ENCODE data around the gene SYNPR.

SYNPR gene

DNA sequence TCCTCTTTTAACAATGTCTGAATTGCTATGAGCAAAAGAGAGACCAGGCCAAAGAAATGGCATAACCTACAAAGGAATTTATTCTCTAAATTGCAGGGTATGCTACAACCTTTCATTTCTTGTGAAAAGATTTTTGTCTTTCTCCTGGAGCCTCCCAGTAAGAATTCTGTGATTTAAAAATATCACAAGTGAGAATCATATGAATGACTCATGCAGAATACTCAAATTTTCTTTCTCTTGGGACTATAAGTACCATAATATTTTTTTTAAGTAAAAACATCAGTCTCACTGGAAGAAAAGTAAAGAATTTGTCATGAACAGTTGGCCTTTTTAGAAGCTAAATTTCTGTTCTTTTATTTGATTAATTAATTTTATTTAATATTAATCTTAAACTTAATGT lies 26.3 kb downstream of the SYNPR start:
- DNase-seq (ENCODE audit: low read depth in 3 of 3): no peak

DNA sequence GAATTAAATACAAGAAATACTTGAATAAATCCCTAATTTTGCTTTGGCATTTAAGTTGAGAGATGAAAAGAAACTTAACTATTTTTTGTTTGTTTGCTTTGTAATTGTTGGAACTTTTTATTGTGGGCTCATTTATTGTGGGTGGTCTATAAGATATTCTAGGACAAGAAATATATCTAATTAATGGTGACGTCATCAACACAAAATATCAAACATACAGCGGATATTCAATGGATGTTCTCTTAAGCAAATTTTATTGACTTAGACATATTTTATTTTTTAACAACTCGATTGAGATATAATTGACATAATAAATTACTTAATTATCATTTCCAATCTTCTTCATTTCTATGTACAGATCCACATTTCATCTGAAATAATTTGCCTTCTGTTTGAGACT lies 30.0 kb downstream of the SYNPR start:
- DNase-seq (ENCODE audit: low read depth in 3 of 3): no peak

DNA sequence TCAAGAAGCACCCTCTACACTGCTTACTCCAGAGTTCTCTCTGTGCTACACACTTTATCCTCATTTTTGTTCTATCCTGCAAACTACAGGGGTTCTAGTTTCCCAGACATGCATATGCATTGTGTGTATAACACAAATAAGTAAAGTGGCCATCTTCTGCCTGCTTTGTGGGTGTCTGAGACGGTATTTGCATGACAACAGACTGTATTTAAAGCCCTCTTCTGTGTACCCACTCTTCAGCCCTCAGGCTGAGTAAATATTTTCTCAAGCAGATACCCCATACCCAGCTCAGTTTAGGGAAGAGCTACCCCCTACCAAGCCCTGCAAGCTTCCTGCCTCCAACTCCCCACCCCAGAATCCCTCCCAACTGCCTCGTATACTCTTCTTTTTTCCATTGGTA lies 31.7 kb downstream of the SYNPR start:
- DNase-seq (ENCODE audit: low read depth in 3 of 3): no peak

DNA sequence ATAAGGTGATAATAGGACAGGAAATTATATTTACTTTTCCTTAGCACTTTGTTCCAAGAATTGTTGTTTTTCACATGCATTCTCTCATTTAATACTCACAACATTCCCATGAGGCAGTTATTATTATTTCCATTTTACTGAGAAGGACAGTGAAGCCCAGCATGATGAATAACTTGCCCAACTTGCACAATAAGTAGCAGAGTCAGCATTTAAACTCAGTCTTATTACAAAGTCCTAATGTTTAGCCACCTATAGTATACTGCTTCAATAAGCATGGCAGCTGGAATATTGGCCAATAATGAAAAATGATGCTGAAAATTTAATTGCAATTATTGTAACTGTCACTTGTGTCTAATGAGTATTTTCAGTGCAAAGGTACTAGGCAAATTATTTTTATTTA lies 45.7 kb downstream of the SYNPR start:
- no peak for DNase-seq (ENCODE audit: low read depth in 3 of 3)

DNA sequence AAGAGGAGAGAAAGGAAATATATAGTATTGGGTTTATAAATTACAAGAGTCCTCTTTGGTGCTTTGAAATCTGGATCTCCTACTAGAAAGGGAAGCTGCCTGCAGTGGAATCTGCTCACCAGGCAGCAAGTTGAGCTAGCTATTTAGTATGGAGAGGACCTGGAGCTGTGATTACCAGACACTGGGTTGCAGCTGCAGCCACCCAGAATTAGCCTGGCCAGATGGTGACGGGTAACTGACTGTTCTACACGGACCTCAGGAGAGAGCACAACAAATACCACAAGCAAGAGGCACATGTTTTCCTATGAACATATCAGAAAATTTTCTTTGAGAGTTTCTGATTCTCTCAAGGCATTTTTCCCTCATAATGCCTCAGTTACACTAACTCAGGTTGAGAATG lies 46.5 kb downstream of the SYNPR start:
- DNase-seq (ENCODE audit: low read depth in 3 of 3): no peak

DNA sequence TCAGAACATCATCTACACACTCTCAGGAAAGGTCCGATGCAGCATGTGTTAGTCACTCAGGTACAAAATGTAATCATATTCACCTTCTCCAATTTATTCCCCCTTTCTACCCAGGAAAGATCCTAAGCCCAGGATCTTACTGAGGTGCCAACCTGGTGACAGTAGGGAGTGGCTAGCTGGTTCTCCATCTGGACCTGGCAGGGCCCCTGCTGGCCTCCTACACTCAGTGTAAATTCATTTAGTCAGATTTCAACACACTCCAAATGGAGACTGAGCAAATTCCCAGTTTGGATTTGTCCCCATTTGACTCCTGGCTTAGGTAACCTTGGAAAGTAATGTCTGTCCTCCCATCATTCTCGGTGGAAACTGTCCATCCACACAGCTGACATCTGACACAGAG lies 47.3 kb downstream of the SYNPR start:
- no peak for DNase-seq (ENCODE audit: low read depth in 3 of 3)

DNA sequence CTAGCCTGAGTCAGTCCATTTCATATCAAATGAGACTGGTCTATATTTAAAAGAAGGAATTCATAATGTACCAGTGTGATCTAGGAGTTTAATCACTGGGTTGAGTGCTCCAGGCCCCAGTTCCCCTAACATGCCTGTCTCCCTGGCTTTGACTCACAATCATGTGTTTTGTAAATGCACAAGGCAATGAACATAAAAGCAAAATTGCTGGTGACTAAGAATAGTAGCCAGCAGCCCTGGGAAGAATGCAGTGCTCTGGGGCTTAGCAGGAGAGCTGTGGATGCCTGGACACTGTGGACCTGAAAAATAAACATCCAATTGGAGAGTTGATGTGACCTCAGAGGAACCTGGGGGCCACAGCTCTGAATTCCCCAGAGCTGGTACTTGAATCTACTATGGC lies 50.3 kb downstream of the SYNPR start:
- DNase-seq (ENCODE audit: low read depth in 3 of 3): no peak

DNA sequence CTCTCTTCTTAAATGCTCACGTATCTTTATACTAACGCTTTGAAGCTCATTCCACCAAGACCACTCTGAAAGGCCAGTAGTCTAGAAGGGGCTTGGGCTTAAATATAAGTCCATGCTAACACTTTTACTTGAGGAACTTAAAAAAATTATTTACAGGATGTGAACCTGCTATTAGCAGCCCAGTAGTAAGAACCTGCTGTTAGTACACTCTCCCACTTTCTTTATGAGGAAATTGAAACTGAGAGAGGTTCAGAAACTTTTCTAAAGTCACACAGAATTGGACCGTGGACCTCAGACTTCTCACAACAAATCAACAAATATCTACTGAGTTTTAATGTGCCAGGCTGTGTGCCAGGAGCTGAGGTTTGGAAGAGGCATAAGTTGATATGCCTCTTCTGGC lies 53.4 kb downstream of the SYNPR start:
- DNase-seq (ENCODE audit: low read depth in 3 of 3): no peak

DNA sequence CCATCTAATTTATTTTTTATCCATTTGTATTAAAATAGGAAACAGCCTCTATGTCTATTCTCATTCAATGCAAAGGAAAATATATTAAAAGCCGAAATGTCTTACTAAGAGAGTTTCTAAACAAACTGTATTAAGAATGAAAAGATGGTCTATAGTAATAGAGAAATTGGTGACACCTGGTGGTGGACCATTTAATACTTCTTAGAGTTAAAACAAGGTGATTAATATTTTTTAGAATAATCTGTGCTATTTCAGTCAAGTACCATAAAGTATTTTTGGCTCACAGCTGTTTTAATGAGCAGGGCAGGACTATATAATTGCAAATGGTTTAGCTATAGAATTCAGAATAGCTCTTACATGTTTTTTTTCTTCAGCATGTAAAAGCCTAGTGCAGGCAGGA lies 55.7 kb downstream of the SYNPR start:
- no peak for DNase-seq (ENCODE audit: low read depth in 3 of 3)

DNA sequence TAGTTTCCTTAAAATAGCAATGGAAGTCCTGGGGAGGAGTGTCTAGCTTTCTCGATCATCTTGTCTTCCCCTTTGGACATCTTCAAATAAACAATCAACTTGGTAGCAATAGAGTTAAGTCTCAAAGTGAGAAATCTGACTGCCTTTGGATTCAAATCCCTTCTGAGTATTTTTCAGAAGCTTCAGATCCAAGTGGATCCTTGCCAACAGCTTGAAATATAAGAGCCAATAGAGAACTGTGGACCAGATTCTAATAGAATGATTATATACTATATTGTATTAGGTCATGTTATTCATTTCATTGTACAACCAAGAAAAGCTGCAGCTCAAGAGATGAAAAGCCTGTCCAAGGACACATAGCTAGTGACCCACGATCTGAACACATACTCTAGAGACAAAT lies 60.2 kb downstream of the SYNPR start:
- no peak for DNase-seq (ENCODE audit: low read depth in 3 of 3)

DNA sequence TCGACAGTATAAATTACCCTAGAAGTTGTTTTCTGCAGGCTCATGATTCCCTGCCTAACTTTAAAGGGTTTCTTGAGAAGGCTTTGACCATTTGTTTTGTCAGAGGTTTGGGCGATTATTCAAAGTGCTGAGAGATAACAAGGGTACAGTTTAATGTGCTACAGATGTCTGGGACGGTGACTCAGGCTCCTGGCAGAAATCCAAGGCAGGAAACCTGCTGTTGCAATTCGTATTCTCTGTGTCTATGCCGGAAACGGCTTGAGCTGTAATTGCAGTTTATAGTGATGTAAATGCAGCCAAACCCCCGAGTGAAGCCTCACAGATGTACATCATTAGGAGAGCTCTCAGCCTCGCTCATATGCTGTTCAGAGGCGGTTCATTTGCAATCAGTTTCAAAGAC lies 65.6 kb downstream of the SYNPR start:
- DNase-seq (ENCODE audit: low read depth in 3 of 3): no peak

DNA sequence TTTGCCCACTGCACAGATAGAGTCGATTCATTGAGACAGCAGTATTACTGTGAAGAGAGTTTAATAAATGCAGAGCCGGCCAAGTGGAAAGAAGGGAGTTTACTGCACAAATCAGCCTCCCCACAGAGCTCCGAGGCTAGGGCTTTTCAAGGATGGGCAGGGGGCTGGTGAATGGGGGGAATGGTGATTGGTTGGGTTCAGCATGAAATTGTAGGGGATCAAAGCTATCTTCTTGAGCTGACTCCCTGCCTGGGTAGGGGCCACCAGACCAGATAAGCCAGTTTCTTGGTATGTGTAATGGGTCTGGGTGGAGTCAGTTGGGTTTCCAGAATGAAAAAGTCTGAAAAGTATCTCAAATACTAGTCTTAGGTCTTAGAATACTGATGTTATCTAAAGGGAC lies 66.6 kb downstream of the SYNPR start:
- no peak for DNase-seq (ENCODE audit: low read depth in 3 of 3)

DNA sequence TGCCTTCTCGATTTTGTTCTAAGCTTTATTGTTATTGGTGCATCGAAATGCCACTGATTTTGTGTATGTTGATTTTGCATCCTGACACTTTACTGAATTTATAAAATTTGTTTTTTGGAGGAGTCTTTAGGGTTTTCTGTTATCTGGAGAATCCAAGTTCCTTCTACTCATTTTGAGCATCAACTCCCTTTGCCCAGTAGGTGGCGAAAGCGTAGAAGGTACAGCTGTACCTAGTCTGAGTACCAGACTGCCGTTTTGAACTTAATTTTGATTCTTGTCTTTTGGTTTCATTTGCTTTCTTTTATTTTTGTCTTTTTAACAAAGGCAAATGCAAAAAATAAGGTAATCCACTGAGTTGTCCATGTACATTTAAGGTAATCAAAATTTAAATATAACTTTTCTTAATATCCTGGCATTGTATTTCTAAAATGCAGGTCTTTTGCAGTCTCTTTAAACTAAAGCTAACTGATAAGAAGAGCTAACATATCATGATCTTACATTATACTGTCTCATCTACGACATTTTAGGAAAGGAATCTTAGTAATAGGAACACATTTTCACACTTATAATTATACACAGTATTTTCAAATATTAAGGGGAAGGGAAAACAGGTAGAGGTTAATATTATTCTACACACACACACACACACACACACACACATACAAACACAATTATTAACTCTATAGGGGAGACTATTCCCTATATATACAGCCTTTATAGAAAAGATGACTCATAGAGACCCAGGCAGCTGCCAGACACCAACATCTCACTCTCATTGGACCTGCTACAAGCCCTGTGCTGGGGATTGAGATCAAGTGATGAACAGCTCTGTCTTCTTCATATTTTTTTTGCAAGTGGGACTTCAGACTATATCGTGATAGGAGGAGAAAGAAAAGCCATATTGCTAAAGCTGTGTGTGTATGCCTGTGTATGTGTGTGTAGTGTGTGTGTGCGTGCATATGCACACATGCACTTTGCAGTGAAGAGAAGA lies 71.8 kb downstream of the SYNPR start:
- no peak for DNase-seq (ENCODE audit: low read depth in 3 of 3)

DNA sequence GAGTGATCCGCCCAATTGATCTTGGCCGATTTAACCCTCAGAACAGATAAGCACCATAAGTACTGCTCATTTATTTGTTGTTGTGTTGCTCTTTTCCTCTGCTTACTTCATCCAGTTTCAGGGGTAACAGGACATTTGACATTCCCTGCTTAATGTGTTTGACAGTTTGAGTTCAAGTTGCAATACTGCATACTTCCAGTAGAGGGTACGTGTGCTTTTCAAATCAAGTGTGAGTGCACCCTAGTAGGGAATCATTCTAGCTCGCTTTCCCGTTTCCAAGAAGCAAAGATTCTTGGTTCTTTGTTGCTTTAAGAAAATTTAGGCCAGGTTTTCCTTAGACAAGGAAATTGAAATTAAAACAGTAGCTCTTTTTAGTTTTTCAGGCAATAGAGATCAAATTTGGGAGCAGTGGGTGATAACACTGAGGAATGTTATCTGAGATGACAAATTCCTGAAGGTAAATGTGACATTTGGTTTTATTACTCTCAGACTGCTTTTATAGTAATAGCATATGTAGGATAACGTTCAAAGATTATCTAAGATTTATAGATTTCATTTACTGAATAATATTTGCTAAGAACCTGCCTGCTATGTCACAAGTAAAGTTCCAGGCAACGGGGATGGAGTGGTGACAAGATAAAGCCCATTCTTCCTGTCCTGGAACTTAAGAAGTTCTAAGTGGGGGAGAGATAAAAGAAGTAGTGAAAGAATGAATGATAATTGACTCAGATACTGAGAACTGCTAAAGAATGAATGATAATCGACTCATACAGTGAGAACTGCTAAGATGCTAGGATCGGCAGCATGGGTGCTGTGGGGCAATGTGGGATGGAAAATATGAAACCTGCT lies 73.3 kb downstream of the SYNPR start:
- no peak for DNase-seq (ENCODE audit: low read depth in 3 of 3)

DNA sequence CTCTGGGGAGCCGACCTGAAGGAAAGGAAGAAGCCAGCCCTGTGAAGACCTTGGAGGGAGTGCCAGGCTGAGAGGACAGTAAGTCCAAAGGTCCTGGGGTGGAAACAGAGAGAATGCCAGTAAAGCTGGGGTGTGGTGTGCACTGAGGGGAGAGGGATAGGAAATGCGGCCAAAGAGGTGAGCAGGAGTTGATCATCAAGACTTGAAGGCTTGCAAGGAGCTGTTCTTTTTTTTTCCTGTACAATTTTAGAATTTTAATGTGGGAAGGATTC lies 73.8 kb downstream of the SYNPR start:
- no peak for DNase-seq (ENCODE audit: low read depth in 3 of 3)

DNA sequence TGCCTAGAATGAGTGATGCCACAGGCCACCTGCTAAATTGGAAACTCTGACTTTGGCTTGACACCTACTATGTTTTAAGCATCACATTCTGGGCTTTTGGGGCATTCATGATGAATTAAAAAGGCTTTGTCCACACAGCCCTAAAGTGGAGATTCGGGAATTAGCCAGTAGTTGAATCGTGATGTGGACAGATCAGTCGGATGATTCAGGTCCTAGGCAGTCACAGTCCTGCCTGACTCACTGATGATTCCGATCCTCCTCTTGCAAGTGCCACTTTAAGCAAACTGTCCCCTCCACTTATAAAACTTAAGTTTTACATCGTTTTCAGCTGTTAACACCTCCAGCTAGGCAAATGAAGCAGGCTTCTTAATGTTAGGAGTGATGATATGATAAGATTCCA lies 75.3 kb downstream of the SYNPR start:
- DNase-seq (ENCODE audit: low read depth in 3 of 3): no peak

DNA sequence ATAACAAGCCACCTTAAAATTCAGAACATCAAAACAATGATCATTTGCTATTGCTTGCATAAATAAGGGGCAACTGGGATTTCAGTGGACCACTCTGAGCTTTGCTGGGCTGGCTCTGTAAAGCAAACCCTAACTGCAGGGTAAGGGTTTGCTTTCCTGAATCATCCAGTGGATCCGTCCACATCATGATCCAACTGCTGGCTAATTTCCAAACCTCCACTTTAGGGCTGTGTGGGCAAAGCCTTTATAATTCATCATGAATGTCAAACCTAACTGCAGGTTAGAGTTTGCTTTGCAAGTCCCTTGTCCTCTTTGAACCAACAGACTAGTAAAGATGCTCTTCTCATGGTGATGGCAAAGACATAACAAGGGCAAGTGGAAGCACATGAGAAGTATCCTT lies 76.1 kb downstream of the SYNPR start:
- no peak for DNase-seq (ENCODE audit: low read depth in 3 of 3)

DNA sequence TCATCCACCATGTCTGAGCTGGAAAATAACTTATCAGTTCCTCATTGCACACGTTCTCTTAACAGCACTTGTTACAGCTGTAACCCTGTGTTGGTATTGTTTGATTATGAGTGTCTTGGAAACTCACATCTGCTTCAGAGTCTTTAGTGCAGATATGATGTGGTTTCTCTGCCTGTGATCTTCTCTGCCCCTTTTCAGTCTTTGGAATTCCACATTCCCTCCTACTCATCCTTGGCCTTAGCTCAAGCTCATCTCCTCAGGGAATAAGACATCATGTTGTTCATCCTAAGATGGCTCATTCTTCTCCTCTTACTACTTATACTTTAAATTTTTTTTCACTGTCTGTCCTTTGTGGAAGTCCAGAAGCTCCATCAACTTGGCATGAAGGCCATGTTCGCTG lies 77.7 kb downstream of the SYNPR start:
- no peak for DNase-seq (ENCODE audit: low read depth in 3 of 3)

DNA sequence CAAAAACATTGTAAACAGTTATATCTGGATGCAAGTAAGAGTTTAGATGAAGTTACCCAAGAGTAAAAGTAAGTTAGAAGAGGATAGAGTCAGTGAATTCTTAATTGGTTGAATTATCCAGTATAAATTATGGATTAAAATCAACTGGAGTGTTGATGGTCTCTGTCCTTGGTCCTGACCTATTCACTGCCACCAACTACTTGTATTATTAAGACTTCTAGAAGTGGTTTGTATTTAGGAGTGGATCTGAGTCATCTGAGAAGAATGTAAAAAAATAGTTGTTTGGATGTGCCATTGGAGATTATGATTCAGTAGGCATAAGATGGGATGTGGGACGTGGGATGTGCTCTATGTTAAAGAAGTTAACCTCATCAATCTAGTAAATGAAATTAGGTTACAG lies 86.4 kb downstream of the SYNPR start:
- DNase-seq (ENCODE audit: low read depth in 3 of 3): no peak

DNA sequence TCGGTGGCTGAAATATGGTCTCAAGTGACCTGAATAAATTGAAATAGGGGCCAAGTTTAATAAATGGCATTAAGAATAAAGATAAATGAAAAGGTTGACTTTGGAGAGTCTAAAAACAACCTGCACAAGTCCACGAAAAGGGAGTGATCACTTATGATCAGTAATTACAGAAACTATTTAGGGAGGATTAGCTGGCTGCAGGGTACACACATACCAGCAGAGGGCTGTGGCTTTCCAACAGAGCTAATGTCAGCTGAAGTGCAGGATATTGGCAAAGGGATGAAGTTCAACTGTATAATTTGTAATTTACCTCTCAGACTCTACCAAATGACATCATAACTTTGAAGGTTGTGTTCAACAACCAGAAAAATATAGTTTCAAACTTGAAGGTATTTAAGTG lies 86.8 kb downstream of the SYNPR start:
- no peak for DNase-seq (ENCODE audit: low read depth in 3 of 3)

DNA sequence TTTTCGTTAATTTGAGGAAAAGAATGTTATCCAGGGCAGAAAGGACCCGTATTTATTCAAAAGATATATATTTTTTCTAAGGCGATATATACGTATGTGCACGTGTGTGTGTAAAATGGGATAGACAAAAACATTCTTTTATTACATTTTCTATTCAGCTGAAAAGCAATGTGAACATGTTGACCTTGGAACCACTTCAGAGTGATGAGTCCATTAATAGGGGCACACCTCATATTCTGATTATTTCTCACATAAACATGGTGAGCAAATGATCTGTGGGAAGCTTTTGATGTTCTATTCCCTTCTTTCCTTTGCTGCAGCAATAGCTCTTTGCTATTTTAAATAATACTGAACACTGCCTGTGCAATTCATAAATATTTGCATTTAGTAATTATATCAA lies 87.6 kb downstream of the SYNPR start:
- DNase-seq (ENCODE audit: low read depth in 3 of 3): no peak

DNA sequence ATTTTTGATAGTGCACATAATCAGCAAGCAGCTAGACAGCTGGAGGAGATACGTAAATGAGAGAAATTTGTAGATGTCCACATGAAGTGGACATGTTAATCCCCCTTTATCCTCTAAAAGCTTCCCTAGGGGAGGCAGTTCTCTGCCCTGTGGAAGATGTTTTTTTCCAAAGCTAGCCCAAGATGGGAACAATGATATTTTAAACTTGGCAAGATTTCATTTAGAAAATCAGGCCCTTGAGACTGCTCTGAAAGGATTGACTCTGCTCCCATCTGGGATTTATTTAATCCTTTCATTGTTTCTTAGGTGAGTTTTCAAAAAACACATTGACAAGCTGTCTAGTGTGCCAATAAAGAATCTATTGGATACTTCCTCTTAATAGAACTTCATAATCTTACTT lies 92.0 kb downstream of the SYNPR start:
- DNase-seq (ENCODE audit: low read depth in 3 of 3): no peak

DNA sequence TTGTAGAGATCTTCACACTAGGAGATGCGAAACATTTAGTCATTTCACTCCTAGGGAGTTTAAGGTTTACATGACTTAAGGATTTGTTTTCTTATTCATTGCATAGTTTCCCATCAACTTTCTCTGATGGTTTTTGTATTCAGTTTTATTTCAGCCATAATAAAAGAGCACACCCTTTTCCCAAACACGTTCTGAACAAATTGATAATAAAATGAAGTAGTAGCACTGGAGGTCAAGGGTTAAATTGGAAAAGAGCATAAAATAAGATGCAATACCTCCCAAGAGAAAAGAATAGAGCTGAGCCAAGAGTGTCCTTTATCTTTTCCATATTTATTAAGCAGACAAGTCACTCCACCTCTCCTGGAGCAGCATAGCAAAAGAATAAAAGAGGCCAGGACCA lies 104.9 kb downstream of the SYNPR start:
- no peak for DNase-seq (ENCODE audit: low read depth in 3 of 3)

Measured in stimulated activated CD4-positive, alpha-beta T cell treated with anti-CD3 and anti-CD28 coated beads, TNF-alpha, amount 100 ng/mL, for 4 hours (primary cell).